NCI-H128 (cell line): ENCODE results near the gene HS6ST1.

Source experiments
- DNase-seq: peaks from one replicate; lab custom pipeline; 2025; ENCODE audit not compliant: unreplicated experiment; lab: John Stamatoyannopoulos, UW

The HS6ST1 gene, protein sequence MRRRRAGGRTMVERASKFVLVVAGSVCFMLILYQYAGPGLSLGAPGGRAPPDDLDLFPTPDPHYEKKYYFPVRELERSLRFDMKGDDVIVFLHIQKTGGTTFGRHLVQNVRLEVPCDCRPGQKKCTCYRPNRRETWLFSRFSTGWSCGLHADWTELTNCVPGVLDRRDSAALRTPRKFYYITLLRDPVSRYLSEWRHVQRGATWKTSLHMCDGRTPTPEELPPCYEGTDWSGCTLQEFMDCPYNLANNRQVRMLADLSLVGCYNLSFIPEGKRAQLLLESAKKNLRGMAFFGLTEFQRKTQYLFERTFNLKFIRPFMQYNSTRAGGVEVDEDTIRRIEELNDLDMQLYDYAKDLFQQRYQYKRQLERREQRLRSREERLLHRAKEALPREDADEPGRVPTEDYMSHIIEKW

GRCh38 chr2:128318776-128319464 is at the start of gene HS6ST1:
Gene HS6ST1 (minus strand): TSS chr2:128318868. CDS start chr2:128318563, 305 bp downstream.
- DNase-seq = peak; percentile 43

DNA sequence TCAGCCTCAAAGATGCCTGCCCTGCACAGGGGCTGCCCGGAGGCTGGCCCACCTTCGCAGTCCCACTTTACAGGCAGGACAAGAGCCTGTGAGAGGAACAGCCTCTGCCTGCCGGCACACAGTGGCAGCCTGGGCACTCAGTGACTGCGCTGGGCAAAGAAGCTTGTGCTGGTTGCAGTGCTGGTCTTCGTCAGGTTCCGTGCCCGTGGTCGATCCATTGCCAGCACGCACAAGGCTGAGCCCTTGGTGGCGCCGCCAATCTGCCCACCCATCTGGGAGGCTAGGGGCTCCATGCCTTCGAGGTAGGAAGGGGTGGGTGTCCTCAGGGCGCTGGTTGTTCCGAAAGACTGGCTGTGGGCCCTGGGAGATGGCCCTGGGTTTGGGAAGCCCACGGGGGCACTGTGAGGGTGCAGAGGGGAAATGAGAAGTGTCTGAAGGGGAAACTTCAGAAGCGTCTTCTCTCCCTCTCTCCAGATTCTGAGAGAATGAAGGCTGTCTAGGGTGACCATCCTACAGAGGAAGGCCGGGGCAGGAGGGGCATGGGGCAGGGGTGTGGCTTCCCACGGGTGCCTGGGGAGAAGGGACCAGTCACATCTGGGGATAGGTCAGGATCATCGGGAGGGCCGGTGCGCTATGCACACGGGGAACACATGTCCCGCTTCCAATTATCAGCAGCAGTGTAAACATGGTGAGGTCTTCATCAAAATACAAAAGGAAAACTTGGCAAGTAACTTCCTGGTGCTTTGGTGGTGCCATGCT is 49.1 kb upstream of the HS6ST1 start:
- no peak for DNase-seq

DNA sequence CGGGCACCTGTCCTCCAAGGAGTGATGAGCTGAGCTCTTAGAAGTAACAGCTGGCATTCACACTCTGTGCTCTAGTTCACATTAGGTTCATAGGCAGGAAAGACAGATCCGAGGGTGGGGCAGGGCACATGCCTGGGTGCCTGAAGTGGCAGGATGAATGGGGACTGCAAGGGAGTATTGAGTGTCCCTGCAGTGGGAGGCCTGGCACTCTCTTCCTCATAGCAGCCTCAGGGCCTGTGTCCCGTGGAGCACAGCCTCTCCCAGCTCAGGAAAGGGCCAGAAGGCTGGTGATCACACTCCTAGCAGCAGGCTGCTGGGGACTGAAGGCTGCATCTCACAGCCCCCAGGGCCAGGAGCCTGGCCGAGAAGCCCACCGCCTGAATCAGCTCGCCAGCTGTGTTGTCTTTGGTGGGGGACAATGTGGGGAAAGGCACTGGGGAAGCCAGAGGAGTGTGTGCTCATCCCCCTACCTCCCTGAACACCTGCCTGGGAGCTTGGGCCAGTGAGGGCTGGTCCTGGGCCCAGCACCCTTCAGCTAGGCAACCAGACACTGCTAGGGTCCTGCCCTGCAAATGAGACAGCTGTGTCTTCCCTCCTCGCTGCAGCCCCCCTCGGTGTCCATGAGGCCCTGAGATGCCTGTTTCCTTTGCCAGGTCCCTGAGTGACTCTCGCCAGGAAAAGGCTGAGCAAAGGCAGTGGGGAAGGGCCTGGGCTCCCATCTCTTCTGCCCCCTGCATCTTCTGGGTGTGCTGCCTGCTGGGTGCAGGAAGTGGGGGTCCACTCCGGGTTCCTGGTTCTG is 48.2 kb upstream of the HS6ST1 start:
- DNase-seq = no peak

DNA sequence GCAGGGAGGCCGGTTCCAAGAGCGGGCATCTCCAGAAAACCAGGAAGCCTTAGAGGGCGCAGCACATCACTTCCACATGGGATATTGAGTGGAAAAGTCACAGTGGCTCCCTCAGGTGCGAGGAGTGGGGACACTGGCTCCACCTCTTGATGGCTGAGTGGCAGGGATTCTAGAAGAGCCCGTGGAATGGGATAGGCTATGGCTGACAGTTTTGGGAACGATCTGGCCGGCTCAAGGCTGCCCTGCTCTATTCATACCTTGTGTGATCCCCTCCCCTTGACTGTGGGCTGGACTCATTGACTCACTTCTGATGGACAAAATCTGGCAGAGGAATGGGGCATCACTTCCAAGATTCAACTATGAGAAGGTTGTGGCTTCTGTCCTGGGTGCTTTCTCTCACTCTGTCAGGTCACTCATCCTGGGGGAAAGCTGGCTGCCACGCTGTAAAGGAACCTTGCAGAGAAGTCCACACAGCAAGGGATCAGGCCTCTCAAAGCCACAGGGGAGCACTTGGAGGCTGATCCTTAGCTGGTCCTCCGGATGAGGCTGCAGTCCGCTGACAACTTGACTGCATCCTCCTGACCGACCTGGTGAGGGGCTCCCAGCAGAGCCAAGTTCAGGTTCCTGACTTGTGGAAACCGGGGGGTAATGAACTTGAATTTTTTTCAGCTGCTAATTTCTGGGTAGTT is 46.7 kb upstream of the HS6ST1 start:
- no peak for DNase-seq

DNA sequence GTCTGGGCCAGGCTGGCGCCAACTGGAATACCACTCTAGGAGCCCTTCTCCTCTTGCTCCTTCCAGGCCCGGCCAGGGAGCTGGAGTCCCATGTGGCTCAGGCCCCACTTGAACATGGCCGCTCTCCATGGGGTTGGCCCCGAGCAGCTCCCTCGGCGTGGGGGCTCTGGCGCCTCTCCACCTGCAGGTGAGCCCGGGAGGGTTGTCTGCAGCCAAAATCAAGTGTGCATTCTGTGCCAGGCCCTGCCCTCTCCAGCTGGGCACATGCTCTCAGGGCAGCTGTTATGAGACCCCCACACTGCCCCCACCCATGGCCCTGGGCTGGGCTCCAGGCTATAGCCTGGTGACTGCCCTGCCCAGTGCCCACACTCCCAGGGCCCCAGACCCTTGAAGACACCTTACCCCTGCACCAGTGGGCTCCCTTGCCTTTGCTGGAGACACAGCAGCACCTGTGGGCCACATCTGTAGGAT is 45.8 kb upstream of the HS6ST1 start:
- DNase-seq = no peak

DNA sequence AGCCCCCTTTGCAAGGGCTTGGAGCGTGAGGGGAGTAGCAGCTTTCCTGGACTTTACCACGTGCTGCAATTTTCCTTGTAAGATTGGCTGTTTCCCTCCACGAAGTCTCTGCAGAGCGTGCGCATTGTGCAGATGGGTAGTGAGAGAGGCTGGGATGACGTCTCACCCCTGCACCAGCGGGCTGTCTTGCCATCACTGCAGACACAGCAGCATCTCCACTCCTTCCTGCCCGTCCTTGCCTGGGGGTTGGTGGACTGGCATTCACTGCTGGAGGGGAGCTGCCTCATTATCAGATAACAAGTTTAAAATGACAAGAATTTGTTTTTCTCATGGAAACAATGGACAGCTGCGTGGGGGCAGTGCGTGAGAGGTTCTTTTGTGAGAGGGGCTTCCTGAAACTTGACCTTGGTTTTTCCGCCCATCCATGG is 45.3 kb upstream of the HS6ST1 start:
- DNase-seq = no peak

DNA sequence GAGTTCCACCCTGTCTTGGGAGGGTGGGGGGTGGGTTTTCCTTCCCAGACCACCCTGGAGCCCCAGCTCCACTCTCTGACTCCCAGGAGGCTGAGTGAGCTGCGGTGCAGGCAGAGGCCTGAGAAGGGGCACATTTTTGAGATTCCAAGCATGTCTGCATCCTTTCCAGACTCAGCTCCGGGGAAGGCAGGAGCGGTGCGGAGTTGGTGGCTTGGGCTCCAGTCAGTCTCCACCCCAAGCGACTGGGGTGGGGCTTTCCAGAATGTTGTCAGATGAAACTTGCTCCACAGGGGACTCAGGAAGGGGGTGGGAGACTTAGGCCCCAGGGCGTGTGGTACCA is 44.2 kb upstream of the HS6ST1 start:
- no peak for DNase-seq

DNA sequence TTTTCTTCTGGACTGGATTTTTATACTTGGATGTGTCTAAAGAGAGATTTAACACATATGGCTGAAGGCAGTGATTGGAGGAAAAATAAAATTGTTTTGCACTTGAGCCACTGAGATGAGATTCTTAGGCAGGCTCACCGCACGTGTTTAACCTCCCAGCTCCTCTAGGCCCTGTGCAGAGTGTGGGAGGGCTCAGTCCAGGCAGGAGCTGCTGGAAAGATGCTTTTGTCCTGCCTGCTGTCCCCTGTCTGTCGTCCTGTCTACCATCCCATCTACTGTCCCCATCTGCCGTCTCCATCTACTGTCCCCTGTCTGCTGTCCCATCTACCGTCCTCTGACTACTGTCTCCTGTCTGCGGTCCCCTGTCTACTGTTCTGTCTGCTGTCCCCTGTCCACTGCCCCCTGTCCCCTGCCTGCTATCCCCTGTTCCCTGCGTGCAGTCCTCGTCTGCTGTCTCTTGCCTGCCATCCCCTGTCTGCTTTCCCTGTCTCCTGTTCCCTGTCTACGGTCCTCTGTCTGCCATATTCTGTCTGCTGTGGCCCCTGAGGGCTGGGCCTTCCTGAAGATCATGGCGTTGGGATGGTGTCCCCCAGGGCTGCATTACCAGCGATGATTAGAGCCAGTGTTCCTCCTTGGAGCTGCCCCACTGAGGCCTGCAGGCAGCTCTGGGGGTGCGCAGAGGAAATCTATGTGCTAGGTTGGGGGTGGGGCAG is 43.7 kb upstream of the HS6ST1 start:
- DNase-seq = no peak

- DNase-seq = no peak
Observed at GRCh38 chr2:128361376-128362131, 42.9 kb upstream of the HS6ST1 start.

GRCh38 chr2:128360711-128361110 is 42.0 kb upstream of the HS6ST1 start:
- no peak for DNase-seq

- no peak for DNase-seq
Observed at GRCh38 chr2:128359841-128360240, 41.2 kb upstream of the HS6ST1 start.

DNA sequence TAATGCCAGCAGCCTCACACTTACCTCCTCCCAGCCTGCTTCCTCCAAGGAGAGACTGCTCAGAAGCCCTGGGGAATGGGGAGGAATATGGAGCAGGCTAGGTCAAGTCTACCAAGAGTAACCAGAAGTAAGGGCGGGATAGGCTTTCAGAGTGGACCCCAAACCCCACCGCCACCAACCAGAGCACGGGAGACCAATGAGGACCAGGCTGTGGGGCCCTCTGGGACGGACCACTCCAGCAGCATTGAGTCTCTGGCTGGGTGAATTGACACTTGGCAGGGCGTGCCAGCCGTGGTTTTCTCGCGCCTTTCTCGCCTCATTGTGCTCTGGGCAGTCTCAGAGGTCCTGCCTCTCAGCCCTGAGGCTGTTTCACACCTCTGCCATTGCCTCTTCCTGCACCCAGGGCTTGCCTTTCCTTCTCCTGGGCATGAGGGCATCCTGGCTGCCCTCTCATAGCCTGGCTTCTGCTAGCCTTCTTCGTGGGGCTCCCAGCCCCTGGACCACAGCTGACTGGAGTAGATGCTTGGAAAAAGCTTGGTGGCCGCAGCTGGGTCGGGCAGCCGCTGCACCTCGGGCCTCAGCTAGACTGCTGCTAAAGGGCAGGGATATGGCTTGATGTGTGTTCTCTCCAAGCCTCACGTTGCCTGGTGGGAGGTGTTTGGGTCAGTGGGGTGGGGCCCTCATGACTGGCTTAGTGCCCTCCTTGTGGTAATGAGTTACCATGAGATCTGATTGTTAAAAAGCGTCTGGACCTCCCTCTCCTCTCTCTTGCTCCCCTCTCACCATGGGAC is 40.5 kb upstream of the HS6ST1 start:
- no peak for DNase-seq

GRCh38 chr2:128357506-128358370 is 39.1 kb upstream of the HS6ST1 start:
- DNase-seq = no peak

- no peak for DNase-seq
Observed at GRCh38 chr2:128356127-128356526, 37.5 kb upstream of the HS6ST1 start.

DNA sequence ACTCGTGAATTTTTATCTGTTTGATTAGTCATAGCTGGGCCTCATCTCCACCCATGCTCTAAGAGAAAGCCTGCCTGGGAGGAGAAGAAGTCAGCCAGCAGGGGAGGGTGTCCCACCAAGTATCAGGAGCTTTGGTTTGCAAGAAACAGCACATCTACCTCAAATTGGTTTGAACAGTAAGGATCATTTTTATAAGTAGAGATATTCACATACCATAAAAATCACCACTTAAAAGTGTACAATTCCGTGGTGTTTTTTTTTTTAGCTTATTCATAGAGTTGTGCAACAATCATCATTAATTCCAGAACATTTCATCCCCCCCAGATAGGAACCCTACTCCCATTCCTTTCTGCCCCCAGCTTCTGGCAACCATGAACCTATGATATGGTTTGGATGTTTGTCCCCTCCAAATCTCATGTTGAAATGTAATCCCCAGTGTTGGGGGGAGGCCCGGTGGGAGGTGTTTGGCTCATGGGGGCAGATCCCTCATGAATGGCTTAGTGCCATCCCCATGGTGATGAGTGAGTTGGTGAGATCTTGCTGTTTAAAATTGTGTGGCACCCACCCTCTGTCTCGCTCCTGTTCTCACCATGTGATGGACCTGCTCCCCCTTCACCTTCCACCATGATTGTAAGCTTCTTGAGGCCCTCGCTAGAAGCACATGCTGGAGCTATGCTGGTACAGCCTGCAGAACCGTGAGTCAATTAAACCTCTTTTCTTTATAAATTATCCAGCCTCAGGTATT is 36.2 kb upstream of the HS6ST1 start:
- DNase-seq = no peak

DNA sequence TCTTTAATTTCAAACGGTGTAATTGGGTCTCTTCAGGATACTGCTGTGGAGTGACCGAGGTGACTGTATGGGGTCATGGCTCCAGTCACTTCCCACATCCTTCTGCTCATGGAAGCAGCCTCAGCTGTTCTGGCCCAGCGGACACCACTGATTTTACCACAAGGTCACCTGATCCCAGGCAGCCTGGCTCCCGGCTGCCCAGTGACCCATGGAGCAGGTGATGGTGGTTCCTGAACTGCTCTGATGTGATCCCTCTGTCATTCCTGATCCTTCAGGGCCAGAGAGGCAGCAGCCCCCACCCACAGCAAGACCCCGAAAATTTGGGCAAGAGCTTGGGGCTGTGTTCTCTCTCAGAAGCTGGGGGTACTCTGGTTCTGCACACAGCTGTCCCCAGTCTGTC is 35.5 kb upstream of the HS6ST1 start:
- DNase-seq = no peak

GRCh38 chr2:128350736-128351135 is 32.1 kb upstream of the HS6ST1 start:
- no peak for DNase-seq
